Measurements from ENCODE around the gene PRPF39.

GRCh38 chr14:45073231-45073879 is 10.6 kb upstream of the PRPF39 start:
- TF ChIP-seq CTCF (IDR thresholded peaks at IDR 0.05) (no peak), POLR2A (IDR thresholded peaks at IDR 0.05) (no peak), POLR2AphosphoS5 (IDR thresholded peaks at IDR 0.05) (no peak)
